Parathyroid adenoma (tissue), 2 donors: ENCODE data around the gene SLC2A9.
"Not testable (repeated sequence)": the region's sequence is repeated elsewhere in the genome, so short reads cannot be mapped to it uniquely, and the experiment has no call there.

Experiments used
- H2AFZ ChIP-seq: fragments of 300-600 bp; sonication (generic); one replicate; pipeline ENCODE4 v1.7.0; 2017; ENCODE audit warnings: antibody characterized with exemption, mild to moderate bottlenecking
- H3K27ac ChIP-seq: fragments of 300-600 bp; sonication (generic); one replicate; pipeline ENCODE4 v1.7.0; 2017
- H3K27me3 ChIP-seq: fragments of 300-600 bp; sonication (generic); one replicate; pipeline ENCODE4 v1.7.0; 2017; ENCODE audit warnings: low read length; ENCODE audit not compliant: control insufficient read depth, insufficient read depth
- H3K36me3 ChIP-seq: fragments of 300-600 bp; sonication (generic); one replicate; pipeline ENCODE4 v1.7.0; 2017; ENCODE audit warnings: low read length; ENCODE audit not compliant: control insufficient read depth, insufficient read depth
- H3K4me1 ChIP-seq: fragments of 300-600 bp; sonication (generic); one replicate; pipeline ENCODE4 v1.7.0; 2017; ENCODE audit warnings: control low read depth
- H3K4me2 ChIP-seq: fragments of 300-600 bp; sonication (generic); one replicate; pipeline ENCODE4 v1.7.0; 2017; ENCODE audit warnings: low read length
- H3K4me3 ChIP-seq: fragments of 300-600 bp; sonication (generic); one replicate; pipeline ENCODE4 v1.7.0; 2017; ENCODE audit warnings: low read depth, low read length
- H3K79me2 ChIP-seq: fragments of 300-600 bp; sonication (generic); one replicate; pipeline ENCODE4 v1.7.0; 2017; ENCODE audit warnings: control low read depth
- H3K9ac ChIP-seq: fragments of 300-600 bp; sonication (generic); one replicate; pipeline ENCODE4 v1.7.0; 2017; ENCODE audit warnings: mild to moderate bottlenecking
- H3K9me3 ChIP-seq: fragments of 300-600 bp; sonication (generic); one replicate; pipeline ENCODE4 v1.7.0; 2017; ENCODE audit warnings: low read length; ENCODE audit not compliant: control insufficient read depth
- TF ChIP-seq, protein P1 (sequence below): fragments of 300-600 bp; sonication (generic); IDR thresholded peaks from one replicate; pipeline ENCODE4 v1.7.0; 2017; ENCODE audit warnings: antibody characterized with exemption, mild to moderate bottlenecking
- donor health status: primary hyperparathyroidism.

Gene SLC2A9

DNA sequence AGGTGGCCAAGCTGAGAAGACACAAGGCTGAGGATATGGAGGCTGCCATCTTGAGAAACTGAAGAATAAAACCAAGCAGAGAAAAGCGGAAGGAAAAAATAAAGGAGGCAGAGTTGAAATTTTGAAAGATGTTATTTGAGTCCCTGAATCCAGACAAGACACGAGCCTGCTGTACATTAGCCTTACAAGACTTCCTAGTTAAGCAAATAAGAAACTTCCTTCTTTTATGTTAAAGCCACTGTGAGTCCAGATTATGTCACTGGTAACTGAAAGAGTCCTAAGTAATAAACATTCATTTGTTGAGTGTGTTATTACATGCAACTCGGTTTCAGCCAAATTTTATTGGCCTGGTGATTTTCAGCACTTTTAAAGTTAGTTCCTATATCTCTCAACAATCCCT is 209.5 kb downstream of the SLC2A9 start:
- no peaks in the 10 kb centered on the region for H3K36me3 ChIP-seq
- H3K4me3 ChIP-seq: no peak overlapping the region
- H3K27me3 ChIP-seq: no peaks in the 10 kb centered on the region
- H2AFZ ChIP-seq: no peak overlapping the region
- H3K4me1 ChIP-seq: no peaks in the 10 kb centered on the region
- no peaks in the 10 kb centered on the region for H3K79me2 ChIP-seq
- TF ChIP-seq, protein P1, sequence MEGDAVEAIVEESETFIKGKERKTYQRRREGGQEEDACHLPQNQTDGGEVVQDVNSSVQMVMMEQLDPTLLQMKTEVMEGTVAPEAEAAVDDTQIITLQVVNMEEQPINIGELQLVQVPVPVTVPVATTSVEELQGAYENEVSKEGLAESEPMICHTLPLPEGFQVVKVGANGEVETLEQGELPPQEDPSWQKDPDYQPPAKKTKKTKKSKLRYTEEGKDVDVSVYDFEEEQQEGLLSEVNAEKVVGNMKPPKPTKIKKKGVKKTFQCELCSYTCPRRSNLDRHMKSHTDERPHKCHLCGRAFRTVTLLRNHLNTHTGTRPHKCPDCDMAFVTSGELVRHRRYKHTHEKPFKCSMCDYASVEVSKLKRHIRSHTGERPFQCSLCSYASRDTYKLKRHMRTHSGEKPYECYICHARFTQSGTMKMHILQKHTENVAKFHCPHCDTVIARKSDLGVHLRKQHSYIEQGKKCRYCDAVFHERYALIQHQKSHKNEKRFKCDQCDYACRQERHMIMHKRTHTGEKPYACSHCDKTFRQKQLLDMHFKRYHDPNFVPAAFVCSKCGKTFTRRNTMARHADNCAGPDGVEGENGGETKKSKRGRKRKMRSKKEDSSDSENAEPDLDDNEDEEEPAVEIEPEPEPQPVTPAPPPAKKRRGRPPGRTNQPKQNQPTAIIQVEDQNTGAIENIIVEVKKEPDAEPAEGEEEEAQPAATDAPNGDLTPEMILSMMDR: no peak
- no peaks in the 10 kb centered on the region for H3K9me3 ChIP-seq
- no peak overlapping the region for H3K4me2 ChIP-seq
- H3K9ac ChIP-seq: no peak overlapping the region
- H3K27ac ChIP-seq: no peak overlapping the region

DNA sequence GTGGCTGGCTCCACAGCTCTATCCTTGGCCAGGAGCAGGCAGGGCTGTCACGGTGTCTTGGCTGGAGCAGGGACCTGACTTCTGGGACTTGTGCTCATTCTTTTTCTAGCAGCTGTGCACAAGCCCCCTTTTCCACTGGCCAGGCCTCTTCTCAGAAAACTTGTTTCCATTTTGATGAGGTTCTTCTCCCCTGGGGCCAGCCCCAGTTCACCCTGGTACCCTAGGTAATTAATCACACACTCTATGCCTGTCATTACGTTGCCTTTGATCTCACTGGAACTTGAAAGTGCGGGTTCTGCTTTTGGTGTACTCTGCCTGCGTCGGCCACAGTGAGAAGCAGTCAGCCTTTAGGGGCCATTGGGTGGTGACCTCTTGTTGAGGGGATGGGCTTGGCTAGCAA is 213.2 kb downstream of the SLC2A9 start:
- Histone ChIP-seq H3K27me3 (no peaks in the 10 kb centered on the region), H3K79me2 (no peaks in the 10 kb centered on the region), H3K27ac (no peak overlapping the region)

DNA sequence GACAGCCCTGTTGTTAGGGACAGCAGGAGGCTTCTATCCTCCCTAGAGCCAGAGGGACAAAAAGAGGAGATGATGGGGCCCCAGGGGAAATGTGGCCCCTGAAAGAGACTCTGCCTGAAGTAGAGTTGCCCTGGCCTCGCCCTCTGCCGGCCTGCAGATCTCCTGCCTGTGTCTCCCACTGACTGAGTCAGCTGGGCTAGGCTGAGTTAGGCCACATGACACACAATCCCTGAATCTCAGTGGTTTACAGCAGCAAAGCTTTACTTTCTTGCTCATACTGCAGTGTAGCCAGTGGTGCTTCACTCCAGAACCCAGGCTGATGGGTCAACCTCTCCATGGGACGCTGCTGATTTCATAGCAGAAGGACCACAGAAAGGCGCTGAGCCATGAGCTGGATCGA is 216.4 kb downstream of the SLC2A9 start:
- Histone ChIP-seq H3K4me1 (no peaks in the 10 kb centered on the region), H3K27me3 (no peaks in the 10 kb centered on the region), H3K36me3 (no peaks in the 10 kb centered on the region), H3K79me2 (no peaks in the 10 kb centered on the region), H3K4me2 (no peak overlapping the region), H3K9ac (no peak overlapping the region), H3K27ac (no peak overlapping the region), H3K4me3 (no peak overlapping the region), H3K9me3 (no peaks in the 10 kb centered on the region), H2AFZ (no peak overlapping the region)
- TF ChIP-seq, protein P1: no peak

More for the DNA sequence above, 213.2 kb downstream of the SLC2A9 start:
- TF ChIP-seq, protein P1: no peak
- Histone ChIP-seq H3K4me1 (no peaks in the 10 kb centered on the region), H3K4me3 (no peak overlapping the region), H3K9ac (no peak overlapping the region), H3K4me2 (no peak overlapping the region), H3K9me3 (no peaks in the 10 kb centered on the region), H2AFZ (no peak overlapping the region), H3K36me3 (no peaks in the 10 kb centered on the region)

DNA sequence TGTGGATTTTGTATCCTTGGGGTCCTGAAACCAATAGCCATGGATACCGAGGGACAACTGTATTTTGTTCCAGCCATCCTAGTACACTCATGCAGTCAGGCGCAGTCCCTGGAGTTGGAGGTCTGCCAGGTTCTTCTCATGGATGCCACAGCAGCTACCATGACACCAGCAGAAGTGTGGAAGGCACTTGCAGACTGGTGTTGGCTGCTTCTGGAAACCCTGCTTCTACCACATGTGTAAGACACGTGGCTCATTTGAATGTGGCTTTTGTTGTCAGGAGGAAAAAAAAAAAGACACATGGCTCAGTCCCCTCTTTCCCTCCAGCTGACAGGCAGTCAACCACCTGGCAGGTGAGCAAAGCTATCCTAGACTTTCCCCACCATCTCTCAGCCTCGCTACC is 220.4 kb downstream of the SLC2A9 start:
- H3K27me3 ChIP-seq: no peaks in the 10 kb centered on the region
- H3K4me2 ChIP-seq: no peak overlapping the region
- TF ChIP-seq, protein P1: no peak
- H3K9me3 ChIP-seq: no peaks in the 10 kb centered on the region
- no peak overlapping the region for H3K27ac ChIP-seq
- H3K9ac ChIP-seq: no peak overlapping the region
- no peaks in the 10 kb centered on the region for H3K79me2 ChIP-seq
- no peaks in the 10 kb centered on the region for H3K36me3 ChIP-seq
- no peaks in the 10 kb centered on the region for H3K4me1 ChIP-seq
- no peak overlapping the region for H2AFZ ChIP-seq
- no peak overlapping the region for H3K4me3 ChIP-seq

DNA sequence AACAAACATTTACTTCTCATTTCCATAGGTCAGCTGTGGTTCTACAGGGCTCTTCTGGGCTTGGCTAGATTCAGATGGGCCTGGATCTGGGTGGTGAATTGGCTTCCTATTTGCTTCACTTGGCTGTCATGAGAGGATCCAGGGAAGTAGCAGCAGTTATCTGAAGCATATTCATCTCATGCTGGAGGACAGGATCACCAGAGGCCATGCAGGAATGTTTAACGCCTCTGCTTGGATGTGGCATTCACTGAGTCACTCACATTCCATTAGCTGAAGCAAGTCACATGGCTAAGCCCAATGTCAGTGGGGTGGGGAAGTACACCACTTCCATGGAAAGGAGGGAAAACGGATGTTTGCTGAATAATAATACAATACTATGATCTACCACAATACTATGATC is 224.7 kb downstream of the SLC2A9 start:
- not testable (repeated sequence) for H3K4me1 ChIP-seq, H3K9me3 ChIP-seq, H3K27ac ChIP-seq, H3K4me3 ChIP-seq, H3K27me3 ChIP-seq, H3K9ac ChIP-seq, H2AFZ ChIP-seq, H3K36me3 ChIP-seq, H3K4me2 ChIP-seq, H3K79me2 ChIP-seq
